8988T (cell line): ENCODE results near the gene PLD5.
"Not testable (repeated sequence)": the region's sequence is repeated elsewhere in the genome, so short reads cannot be mapped to it uniquely, and the experiment has no call there.

Experiments
- DNase-seq: peaks from one replicate; pipeline ENCODE4 v3.0.0; 2011

PLD5 gene

DNA sequence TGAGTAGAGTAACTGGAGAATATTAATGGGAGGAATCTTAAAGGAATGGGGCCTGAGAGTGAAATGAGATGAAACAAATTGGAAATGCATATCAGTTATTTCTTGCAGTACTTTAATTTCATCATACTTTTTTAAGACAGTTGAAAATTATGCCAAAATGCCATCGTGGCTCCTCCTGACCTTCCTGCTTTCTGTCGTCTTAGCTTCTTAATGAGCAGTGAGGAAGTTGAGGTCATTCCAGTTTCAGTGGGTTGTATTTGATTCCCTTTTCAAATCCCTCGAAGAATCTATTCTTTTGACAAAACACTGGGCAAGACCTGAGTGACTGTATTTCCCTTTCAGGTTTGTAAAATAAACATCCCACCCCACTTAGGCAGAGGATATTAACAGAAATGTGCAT, 390.7 kb downstream of the PLD5 start:
- no peak for DNase-seq

GRCh38 chr1:242133351-242133750, 391.1 kb downstream of the PLD5 start:
- no peak for DNase-seq

GRCh38 chr1:242132121-242132817, 392.2 kb downstream of the PLD5 start:
- no peak for DNase-seq

GRCh38 chr1:242128951-242129502, 395.5 kb downstream of the PLD5 start:
- no peak for DNase-seq

- DNase-seq = no peak
These were observed 404.1 kb downstream of the PLD5 start for GRCh38 chr1:242120432-242120831.

- DNase-seq = no peak
These were observed 423.6 kb downstream of the PLD5 start for GRCh38 chr1:242100921-242101320.

DNA sequence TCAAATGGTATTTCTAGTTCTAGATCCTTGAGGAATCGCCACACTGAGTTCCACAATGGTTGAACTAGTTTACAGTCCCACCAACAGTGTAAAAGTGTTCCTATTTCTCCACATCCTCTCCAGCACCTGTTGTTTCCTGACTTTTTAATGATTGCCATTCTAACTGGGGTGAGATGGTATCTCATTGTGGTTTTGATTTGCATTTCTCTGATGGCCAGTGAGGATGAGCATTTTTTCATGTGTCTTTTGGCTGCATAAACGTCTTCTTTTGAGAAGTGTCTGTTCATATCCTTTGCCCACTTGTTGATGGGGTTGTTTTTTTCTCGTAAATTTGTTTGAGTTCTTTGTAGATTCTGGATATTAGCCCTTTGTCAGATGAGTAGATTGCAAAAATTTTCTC, 427.2 kb downstream of the PLD5 start:
- not testable (repeated sequence) for DNase-seq

DNA sequence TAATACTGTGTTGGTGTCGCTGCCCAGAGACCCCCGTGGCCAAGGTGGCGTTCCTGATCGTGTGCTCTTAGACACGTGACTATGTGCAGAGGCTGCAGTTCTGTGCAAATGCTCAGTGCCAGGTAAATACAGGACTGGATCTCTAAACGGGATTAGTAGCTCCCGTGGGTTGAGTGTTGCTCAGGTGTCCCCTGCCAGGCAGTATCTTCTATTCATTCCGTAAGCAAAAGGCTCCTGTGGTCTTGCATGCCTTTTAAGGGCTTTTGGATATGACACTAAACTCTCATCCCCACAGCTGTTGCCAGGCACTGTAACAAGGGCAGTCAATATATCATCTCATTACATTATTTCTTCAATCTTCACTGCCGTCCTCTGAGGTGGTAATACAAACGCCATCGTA, 431.4 kb downstream of the PLD5 start:
- DNase-seq = no peak

DNA sequence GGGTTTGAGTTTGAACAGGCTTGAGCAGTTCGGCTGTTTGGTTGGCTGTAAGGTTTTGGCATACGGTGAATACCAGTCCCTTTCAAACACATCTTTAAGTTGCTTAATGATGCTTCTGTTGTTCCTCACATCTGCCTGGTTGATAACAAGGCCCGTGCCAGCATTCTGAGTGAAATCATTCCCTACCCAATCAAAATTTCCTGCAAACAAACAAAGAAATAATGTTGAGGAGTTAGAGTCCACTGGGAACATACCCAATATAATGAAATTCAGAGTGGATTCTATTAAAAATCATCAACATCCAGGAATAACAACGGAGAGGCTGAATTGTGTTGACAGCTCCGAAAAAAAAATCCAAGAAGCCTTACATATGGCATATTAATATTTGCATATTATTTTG, 434.6 kb downstream of the PLD5 start:
- DNase-seq = no peak

GRCh38 chr1:242088875-242089274, 435.6 kb downstream of the PLD5 start:
- no peak for DNase-seq

GRCh38 chr1:242086706-242087105, 437.8 kb downstream of the PLD5 start:
- DNase-seq = no peak

DNA sequence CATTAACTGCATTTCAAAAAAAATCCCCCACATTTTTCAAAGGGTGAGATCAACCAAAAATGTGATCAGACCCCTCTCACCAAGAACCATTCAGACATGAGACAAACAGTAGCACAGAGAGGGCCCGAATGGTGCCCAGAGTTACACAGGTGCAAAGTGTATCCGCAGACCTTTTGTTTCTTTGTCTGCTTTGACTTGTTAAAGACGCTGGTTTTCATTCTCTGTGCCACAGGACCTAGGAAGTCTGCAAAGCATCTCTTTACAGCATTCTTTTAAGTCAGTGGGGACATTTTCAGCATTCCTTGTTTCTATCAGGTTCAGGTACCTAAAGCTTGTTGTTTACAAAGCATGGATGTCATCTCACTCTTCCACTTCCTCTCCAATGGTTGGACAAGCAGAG, 438.4 kb downstream of the PLD5 start:
- no peak for DNase-seq

GRCh38 chr1:242083742-242084141, 440.8 kb downstream of the PLD5 start:
- DNase-seq = no peak

DNA sequence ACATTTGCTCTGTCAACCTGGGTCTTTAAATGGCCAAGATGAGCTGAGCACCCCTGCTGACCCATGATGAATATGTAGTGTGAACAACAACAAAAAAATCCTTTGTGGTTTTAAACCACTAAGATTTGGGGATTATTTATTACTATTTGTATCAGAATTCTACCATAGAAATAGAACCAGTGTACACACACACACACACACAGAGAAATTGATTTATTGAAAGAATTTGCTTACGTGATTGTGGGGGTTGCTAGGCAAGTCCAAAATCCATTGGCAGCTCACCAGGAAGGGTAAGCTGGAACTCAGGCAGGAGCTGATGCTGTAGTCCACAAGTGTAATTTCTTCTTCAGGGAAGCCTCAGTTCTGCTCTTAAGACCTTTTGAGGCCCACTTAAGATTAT, 443.1 kb downstream of the PLD5 start:
- no peak for DNase-seq

DNA sequence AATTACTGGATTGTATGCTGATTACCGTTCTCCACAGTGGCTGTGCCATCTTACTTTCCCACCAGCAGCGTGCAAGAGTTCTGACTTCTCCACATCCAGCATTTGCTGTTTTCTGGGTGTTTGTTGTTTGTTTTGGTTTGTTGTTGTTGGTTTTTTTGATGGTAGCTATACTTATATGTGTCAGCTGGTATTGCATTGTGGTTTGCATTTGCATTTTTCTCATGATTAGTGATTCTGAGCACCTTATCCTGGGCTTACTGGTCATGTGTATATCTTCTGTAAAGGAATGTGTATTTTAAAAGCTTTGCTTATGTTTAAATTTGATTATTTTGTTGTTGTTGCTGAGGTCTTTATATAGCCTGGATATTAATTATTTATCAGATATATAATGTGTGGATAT, 458.7 kb downstream of the PLD5 start:
- DNase-seq = no peak

DNA sequence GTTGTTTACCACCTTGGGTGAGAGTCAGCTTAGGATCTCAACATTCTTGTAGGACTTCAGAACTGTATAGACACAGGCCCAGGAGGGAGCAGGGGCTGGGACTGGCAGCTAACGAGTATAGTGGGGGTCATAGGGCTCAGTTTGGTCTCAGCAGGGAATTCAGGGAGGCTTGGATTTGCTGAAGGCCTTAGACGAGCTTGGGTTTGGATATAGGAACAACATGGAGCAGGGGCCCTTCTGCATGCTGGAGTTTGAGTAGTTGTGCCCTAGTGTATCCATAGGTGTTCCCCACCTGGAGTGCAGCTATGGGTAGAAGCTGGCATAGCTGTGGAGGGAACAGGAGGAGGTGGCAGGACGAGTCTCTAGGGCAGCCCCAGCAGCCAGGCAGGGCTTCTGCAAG, 462.2 kb downstream of the PLD5 start:
- DNase-seq = no peak

GRCh38 chr1:242059976-242060375, 464.5 kb downstream of the PLD5 start:
- no peak for DNase-seq

GRCh38 chr1:242058582-242058981, 465.9 kb downstream of the PLD5 start:
- not testable (repeated sequence) for DNase-seq

DNA sequence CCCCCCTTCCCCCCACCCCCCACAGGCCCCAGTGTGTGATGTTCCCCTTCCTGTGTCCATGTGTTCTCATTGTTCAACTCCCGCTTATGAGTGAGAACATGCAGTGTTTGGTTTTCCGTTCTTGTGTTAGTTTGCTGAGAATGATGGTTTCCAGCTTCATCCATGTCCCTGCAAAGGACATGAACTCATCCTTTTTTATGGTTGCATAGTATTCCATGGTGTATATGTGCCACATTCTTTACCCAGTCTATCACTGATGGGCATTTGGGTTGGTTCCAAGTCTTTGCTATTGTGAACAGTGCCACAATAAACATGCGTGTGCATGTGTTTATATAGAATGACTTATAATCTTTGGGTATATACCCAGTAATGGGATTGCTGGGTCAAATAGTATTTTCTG, 466.3 kb downstream of the PLD5 start:
- not testable (repeated sequence) for DNase-seq

DNA sequence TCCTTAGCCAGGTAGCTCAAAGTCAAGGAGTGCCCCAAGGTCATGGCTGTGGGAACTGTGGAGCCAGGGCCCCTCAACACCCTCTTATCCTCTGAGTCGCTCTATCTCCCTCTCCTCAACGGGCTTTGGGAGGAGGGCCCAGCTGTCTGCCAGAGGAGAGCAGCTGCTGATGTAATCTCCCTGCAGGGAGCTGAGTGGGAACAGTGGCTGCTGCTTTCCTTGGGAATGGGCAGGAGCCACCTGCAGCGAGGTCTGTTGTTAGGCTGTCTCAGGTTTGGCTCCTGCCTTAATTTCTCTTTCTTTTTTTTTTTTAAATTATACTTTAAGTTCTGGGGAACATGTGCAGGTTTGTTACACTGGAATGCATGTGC, 466.8 kb downstream of the PLD5 start:
- DNase-seq = no peak

DNA sequence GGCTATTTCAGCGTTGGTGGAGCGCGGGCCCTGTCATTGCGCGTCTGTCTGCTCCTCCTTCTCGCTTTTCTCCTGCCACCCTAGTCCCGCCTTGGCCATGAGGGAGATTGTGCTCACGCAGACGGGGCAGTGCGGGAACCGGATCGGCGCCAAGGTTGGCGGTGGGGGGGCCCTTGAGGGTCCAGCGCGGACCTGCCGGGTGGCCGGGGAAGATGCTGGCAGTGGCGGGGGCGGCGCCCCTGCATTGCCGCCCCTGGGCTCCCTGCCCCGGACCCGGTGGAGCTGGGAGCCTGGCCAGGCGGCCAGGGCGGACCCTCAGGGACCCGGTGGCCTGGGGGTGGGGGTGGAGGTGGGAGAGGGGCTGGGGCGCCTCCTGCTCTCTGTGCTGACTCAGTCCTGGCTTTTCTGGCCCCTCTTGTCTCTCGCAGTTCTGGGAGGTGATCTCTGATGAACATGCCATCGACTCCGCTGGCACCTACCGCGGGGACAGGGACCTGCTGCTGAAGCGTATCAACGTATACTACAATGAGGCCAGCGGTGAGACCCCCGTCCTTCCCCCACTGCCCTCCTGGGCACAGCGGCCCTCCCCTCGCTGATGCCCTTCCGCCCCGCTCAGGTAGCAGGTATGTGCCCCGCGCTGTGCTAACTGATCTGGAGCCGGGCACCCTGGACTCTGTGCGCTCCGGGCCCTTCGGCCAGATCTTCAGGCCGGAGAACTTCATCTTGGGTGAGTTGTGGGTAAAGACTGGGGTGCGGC, 467.3 kb downstream of the PLD5 start:
- no peak for DNase-seq

DNA sequence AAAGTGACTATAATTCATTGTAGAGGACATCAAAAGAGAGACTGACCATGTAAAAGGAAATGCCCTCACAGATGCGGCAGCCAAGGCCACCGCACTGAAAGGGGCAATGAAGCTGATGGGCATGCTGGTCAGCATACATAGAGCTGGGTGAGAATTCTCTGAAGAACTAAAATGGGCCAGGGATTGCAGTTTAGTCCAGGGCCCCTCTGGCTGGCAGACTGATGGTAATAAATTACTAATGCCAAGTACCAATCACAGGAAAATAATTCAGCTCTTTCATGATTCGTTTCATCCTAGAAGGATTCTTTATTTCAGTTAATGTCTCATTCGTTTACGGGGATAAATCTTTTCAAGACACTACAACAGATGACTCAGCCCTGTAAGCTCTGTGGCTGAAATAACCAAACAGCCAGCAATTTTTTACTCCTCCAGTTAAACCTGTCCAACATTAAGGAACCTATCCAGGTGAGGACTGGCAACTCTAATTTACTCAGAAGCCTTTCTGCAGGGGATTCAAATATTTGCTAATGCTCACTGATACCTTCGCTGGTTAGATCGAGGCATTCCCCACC, 468.7 kb downstream of the PLD5 start:
- DNase-seq = no peak

- no peak for DNase-seq
These were observed 481.3 kb downstream of the PLD5 start for GRCh38 chr1:242043165-242043564.

DNA sequence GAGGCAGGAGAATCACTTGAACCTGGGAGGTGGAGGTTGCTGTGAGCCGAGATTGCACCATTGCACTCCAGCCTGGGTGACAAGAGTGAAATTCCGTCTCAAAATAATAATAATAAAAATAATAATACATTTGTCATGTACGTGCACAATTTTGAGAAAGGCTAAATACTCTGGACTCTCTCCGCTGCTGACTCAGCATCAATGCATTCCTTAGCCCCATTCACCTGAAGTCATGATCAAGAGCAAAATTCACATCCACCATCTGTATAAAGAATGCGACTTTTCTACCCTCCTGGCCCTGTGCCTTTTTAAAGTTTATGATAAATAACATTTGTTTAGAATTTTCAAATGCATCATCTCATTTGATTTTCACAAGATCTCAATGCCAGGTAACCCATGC, 490.1 kb downstream of the PLD5 start:
- no peak for DNase-seq
